Psoas muscle (tissue), 8 donors: Measurements from ENCODE around the gene CCNF. TPM values are rescaled to one million over a fixed set of nuclear protein-coding genes. Genes with fewer than 3 reads are reported as not detected.

Source experiments
- ATAC-seq, 4 donors: fragments of 200-7000 bp; cut with Tn5 transposase; one replicate each; pipeline ENCODE4 v1.9.1; 2020; ENCODE audit warnings: moderate library complexity in 3 of 4, mild to moderate bottlenecking in 2 of 4
- DNase-seq, 2 donors: peaks; one replicate each; pipeline ENCODE4 v3.0.0-alpha.2; 2020
- H3K27ac ChIP-seq: fragments of 200-600 bp; one replicate; pipeline ENCODE4 v1.8.0; 2022
- H3K27me3 ChIP-seq, 3 donors: fragments of 200-600 bp in 1 of 3; one replicate each; pipeline versions ENCODE4 v1.6.1 to v1.8.0; 2013 to 2022; ENCODE audit warnings: low read length in 2 of 3, mild to moderate bottlenecking in 2 of 3, moderate library complexity in 1 of 3; ENCODE audit not compliant: insufficient read depth in 3 of 3
- H3K36me3 ChIP-seq, 2 donors: fragments of 200-600 bp in 1 of 2; one replicate each; pipeline versions ENCODE4 v1.6.1 to v1.8.0; 2013 to 2022; ENCODE audit warnings: low read depth in 1 of 2, mild to moderate bottlenecking in 1 of 2, moderate library complexity in 1 of 2; ENCODE audit not compliant: insufficient read depth in 1 of 2
- H3K4me1 ChIP-seq: fragments of 200-600 bp; one replicate; pipeline ENCODE4 v1.8.0; 2022
- H3K4me3 ChIP-seq: fragments of 200-600 bp; one replicate; pipeline ENCODE4 v1.8.0; 2022; ENCODE audit warnings: mild to moderate bottlenecking
- H3K9me3 ChIP-seq: fragments of 200-600 bp; one replicate; pipeline ENCODE4 v1.8.0; 2022
- WGBS, 3 donors: extraction: QIAGEN DNeasy Blood & Tissue Kit; methylation state at CpG; one replicate each; pipeline versions ENCODE4 v1.1.6 to v1.1.7; 2013; 5-methylcytosine and 5-hydroxymethylcytosine counted together
- intact Hi-C, 2 donors: fragments of 100-400 bp; cut with DNase I; formaldehyde crosslinking; loops; one replicate each; pipeline versions ENCODE4 v1.11.0 to v1.14.2; 2022
- polyA plus RNA-seq, 3 donors: library from polyadenylated mRNA; stranded (reverse); fragments of 200-250 nt; gene quantifications; one replicate each; pipeline ENCODE4 v1.2.3, GENCODE V29; 2013
- total RNA-seq, 4 donors: library from RNA; stranded (reverse); fragmentation: NEBNext Ultra II Directional in 2 of 4; extraction: Animal tissue kit (Norgen Biotek cat#: 25700) in 2 of 4; gene quantifications; one replicate each; pipeline versions ENCODE4 v1.2.1 to v1.2.4, GENCODE V29; 2021 to 2023
- TF ChIP-seq, protein P1 (sequence below): fragments of 200-600 bp; IDR thresholded peaks from one replicate; pipeline ENCODE4 v1.8.0; 2022; ENCODE audit warnings: antibody characterized with exemption
- donor health status: healthy with polysubstance abuse.
- donor health status: DM: no; HTN: no; CAD: no; lungs with moderate emphysema.
- donor health status: Bipolar disorder and iron deficiency.
- donor health status: healthy.
- donor health status: DM: yes; HTN: yes; CAD: no.
- donor health status: DM: no; HTN: no; CAD: no.
- donor health status: DM: no; HTN: no; CAD: no.
- donor health status: DM: yes; HTN: yes; CAD: no.

Gene CCNF
- total and polyA plus RNA-seq, 7 donors: 1.1 to 2.3 (median 1.7) TPM

DNA sequence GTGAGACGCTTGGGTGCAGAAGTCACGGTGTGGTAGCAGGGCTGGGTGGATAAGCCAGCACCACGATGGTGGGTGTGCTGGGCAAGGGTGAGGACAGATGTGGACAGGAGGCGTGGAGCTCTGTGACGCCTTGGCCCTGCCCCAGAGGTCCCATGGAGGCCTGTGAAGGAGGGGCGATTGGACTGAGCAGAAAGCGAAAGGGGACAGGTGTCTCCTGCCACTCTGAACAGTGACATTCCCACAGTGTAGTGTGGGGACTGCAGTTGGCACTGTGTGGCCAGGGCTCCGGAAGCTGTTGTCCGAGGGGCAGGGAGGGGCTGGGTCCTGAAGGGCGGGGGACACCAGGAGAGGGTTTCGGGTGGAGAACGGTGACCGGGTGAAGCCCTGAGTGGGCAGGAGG, 53.0 kb downstream of the CCNF start:
- H3K27ac ChIP-seq: peak overlapping the region; percentile 89
- TF ChIP-seq, protein P1, sequence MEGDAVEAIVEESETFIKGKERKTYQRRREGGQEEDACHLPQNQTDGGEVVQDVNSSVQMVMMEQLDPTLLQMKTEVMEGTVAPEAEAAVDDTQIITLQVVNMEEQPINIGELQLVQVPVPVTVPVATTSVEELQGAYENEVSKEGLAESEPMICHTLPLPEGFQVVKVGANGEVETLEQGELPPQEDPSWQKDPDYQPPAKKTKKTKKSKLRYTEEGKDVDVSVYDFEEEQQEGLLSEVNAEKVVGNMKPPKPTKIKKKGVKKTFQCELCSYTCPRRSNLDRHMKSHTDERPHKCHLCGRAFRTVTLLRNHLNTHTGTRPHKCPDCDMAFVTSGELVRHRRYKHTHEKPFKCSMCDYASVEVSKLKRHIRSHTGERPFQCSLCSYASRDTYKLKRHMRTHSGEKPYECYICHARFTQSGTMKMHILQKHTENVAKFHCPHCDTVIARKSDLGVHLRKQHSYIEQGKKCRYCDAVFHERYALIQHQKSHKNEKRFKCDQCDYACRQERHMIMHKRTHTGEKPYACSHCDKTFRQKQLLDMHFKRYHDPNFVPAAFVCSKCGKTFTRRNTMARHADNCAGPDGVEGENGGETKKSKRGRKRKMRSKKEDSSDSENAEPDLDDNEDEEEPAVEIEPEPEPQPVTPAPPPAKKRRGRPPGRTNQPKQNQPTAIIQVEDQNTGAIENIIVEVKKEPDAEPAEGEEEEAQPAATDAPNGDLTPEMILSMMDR: no peak
- peak overlapping the region; percentile 56 for H3K4me3 ChIP-seq

GRCh38 chr16:2482708-2483534, 53.7 kb downstream of the CCNF start:
- 23 to 30% (median 24%) methylated on average over 26 to 32 of the region's 32 CpGs for WGBS, 3 donors
- Histone ChIP-seq H3K27ac (peak overlapping the region; percentile 89), H3K36me3 (no peaks in the 10 kb centered on the region), H3K4me1 (peaks cover 38% of the 10 kb centered on the region), H3K4me3 (peak overlapping the region; percentile 56), H3K27me3 (no peaks in the 10 kb centered on the region), H3K9me3 (no peaks in the 10 kb centered on the region)
- intact Hi-C loops: no loop called here
- TF ChIP-seq, protein P1: no peak
- DNase-seq (peak; percentile 78 to 87), ATAC-seq (peak; percentile 86 to 94 (median 92))

More for the DNA sequence above, 53.0 kb downstream of the CCNF start:
- H3K27me3 ChIP-seq: no peaks in the 10 kb centered on the region
- no peak for DNase-seq
- H3K4me1 ChIP-seq: peaks cover 37% of the 10 kb centered on the region
- H3K9me3 ChIP-seq: no peaks in the 10 kb centered on the region
- intact Hi-C loops: no loop called here
- no peaks in the 10 kb centered on the region for H3K36me3 ChIP-seq
- 26 to 35% (median 28%) methylated on average over 13 of the region's 13 CpGs for WGBS, 3 donors
- ATAC-seq: peak in 3 of 4 donors; percentile 3 to 14 (median 4)

GRCh38 chr16:2483939-2484897, 55.0 kb downstream of the CCNF start:
- no peak overlapping the region for H3K4me3 ChIP-seq
- DNase-seq: no peak
- H3K36me3 ChIP-seq: no peaks in the 10 kb centered on the region
- ATAC-seq: no peak
- TF ChIP-seq, protein P1: no peak
- H3K27me3 ChIP-seq: no peaks in the 10 kb centered on the region
- 66 to 84% (median 71%) methylated on average over 15 to 16 of the region's 16 CpGs for WGBS, 3 donors
- H3K9me3 ChIP-seq: no peaks in the 10 kb centered on the region
- intact Hi-C loops: no loop called here
- H3K4me1 ChIP-seq: peaks cover 38% of the 10 kb centered on the region
- H3K27ac ChIP-seq: peak overlapping the region; percentile 89

- TF ChIP-seq, protein P1: no peak
- 79 to 83% (median 81%) methylated on average over 13 of the region's 13 CpGs for WGBS, 3 donors
- Histone ChIP-seq H3K4me1 (peaks cover 38% of the 10 kb centered on the region), H3K27me3 (no peaks in the 10 kb centered on the region), H3K27ac (peak overlapping the region; percentile 89), H3K9me3 (no peaks in the 10 kb centered on the region), H3K36me3 (no peaks in the 10 kb centered on the region), H3K4me3 (no peak overlapping the region)
- intact Hi-C loops: loop anchor here in 1 of 2 donors (5.0 kb wide), 1 partner anchor 328 kb away; the partner anchor contains the start of gene TRAF7
- ATAC-seq (no peak), DNase-seq (no peak)
These were observed 55.8 kb downstream of the CCNF start for GRCh38 chr16:2484898-2485508.
